Upper lobe of right lung (tissue), 1 donor: Measurements from ENCODE around the gene ASIC2. TPM values are rescaled to one million over a fixed set of nuclear protein-coding genes. Genes with fewer than 3 reads are reported as not detected.

Source experiments
- ATAC-seq: fragments of 200-7000 bp; cut with Tn5 transposase; one replicate; pipeline ENCODE4 v1.9.1; 2020; ENCODE audit warnings: mild to moderate bottlenecking, moderate library complexity
- DNase-seq: peaks from one replicate; pipeline ENCODE4 v3.0.0-alpha.2; 2020
- H3K27ac ChIP-seq: fragments of 200-600 bp; one replicate; pipeline ENCODE4 v1.8.0; 2022
- H3K27me3 ChIP-seq: fragments of 200-600 bp; one replicate; pipeline ENCODE4 v1.8.0; 2022; ENCODE audit warnings: mild to moderate bottlenecking
- H3K36me3 ChIP-seq: fragments of 200-600 bp; one replicate; pipeline ENCODE4 v1.8.0; 2022
- H3K4me1 ChIP-seq: fragments of 200-600 bp; one replicate; pipeline ENCODE4 v1.8.0; 2022
- H3K4me3 ChIP-seq: fragments of 200-600 bp; one replicate; pipeline ENCODE4 v1.8.0; 2022; ENCODE audit warnings: mild to moderate bottlenecking
- H3K9me3 ChIP-seq: fragments of 200-600 bp; one replicate; pipeline ENCODE4 v1.8.0; 2022
- CTCF ChIP-seq: fragments of 200-600 bp; IDR thresholded peaks from one replicate; pipeline ENCODE4 v1.8.0; 2022; ENCODE audit warnings: antibody characterized with exemption
- intact Hi-C: fragments of 100-400 bp; cut with DNase I; formaldehyde crosslinking; loops from one replicate; pipeline ENCODE4 v1.11.0; 2022
- total RNA-seq: library from RNA; stranded (reverse); fragmentation: NEBNext Ultra II Directional; extraction: Animal tissue kit (Norgen Biotek cat#: 25700); gene quantifications from one replicate; pipeline ENCODE4 v1.2.1, GENCODE V29; 2021
- donor health status: DM: no; HTN: yes; CAD: no; lungs with severe emphysema.

Gene ASIC2
- total RNA-seq, 1 donor from 2014 or later, result not detected

- TF ChIP-seq CTCF, result no peak
- no peak for DNase-seq
- Histone ChIP-seq H3K4me1 (no peaks in the 10 kb centered on the region), H3K4me3 (no peak overlapping the region), H3K27me3 (peaks cover 17% of the 10 kb centered on the region), H3K36me3 (no peaks in the 10 kb centered on the region), H3K9me3 (no peaks in the 10 kb centered on the region), H3K27ac (no peak overlapping the region)
- intact Hi-C loops, result no loop called here
- ATAC-seq, result no peak
Observed at GRCh38 chr17:33072421-33073161, 220.5 kb downstream of the ASIC2 start.

- DNase-seq (no peak), ATAC-seq (no peak)
- Histone ChIP-seq H3K4me1 (no peaks in the 10 kb centered on the region), H3K9me3 (no peaks in the 10 kb centered on the region), H3K36me3 (no peaks in the 10 kb centered on the region), H3K4me3 (no peak overlapping the region), H3K27ac (no peak overlapping the region), H3K27me3 (peaks cover 14% of the 10 kb centered on the region)
- no peak for TF ChIP-seq CTCF
- intact Hi-C loops, result no loop called here
Observed at GRCh38 chr17:33071656-33072055, 221.4 kb downstream of the ASIC2 start.

- Histone ChIP-seq H3K27ac (no peak overlapping the region), H3K4me3 (no peak overlapping the region), H3K4me1 (no peaks in the 10 kb centered on the region), H3K27me3 (no peaks in the 10 kb centered on the region), H3K9me3 (no peaks in the 10 kb centered on the region), H3K36me3 (no peaks in the 10 kb centered on the region)
- DNase-seq (no peak), ATAC-seq (no peak)
- intact Hi-C loops, result no loop called here
- no peak for TF ChIP-seq CTCF
Observed at GRCh38 chr17:33057564-33057963, 235.5 kb downstream of the ASIC2 start.

- ATAC-seq (no peak), DNase-seq (no peak)
- H3K4me1 ChIP-seq, result no peaks in the 10 kb centered on the region
- intact Hi-C loops, result no loop called here
- H3K4me3 ChIP-seq, result no peak overlapping the region
- no peaks in the 10 kb centered on the region for H3K9me3 ChIP-seq
- no peaks in the 10 kb centered on the region for H3K27me3 ChIP-seq
- H3K27ac ChIP-seq, result no peak overlapping the region
- TF ChIP-seq CTCF, result no peak
- H3K36me3 ChIP-seq, result no peaks in the 10 kb centered on the region
Observed at GRCh38 chr17:33056399-33057146, 236.5 kb downstream of the ASIC2 start.

- H3K9me3 ChIP-seq, result no peaks in the 10 kb centered on the region
- ATAC-seq (no peak), DNase-seq (no peak)
- no peak for TF ChIP-seq CTCF
- no peaks in the 10 kb centered on the region for H3K36me3 ChIP-seq
- no peak overlapping the region for H3K4me3 ChIP-seq
- intact Hi-C loops, result no loop called here
- no peak overlapping the region for H3K27ac ChIP-seq
- no peaks in the 10 kb centered on the region for H3K27me3 ChIP-seq
- H3K4me1 ChIP-seq, result no peaks in the 10 kb centered on the region
Observed at GRCh38 chr17:33055746-33056145, 237.3 kb downstream of the ASIC2 start.
